ENCODE results near the gene CHST12.

CHST12 gene

DNA sequence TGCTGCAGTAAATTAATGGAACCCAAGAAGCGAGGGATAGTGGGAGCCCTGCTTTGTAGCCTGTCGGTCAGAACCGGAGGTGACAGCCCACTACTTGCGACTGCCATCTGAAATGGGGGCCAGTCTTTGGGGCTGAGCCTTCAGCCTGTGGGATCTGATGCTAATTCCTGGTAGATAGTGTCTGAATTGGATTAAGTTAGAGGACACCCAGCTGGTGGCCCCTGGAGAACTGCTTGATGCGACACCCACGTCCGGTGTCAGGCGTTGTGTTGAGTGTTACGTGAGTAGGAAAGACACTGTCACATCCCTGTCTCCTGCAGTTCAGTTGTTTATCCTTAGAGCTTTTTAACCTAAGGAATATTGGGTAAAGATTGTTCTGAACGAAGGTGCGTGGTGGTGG is 43.8 kb upstream of the CHST12 start:
- H3K79me2 ChIP-seq (ENCODE audit: control insufficient read depth, insufficient read depth, low read length, poor library complexity): peaks cover 35% of the 10 kb centered on the region
- DNase-seq: no peak
- no peaks in the 10 kb centered on the region for H3K27me3 ChIP-seq (ENCODE audit: insufficient read depth, low read length)
- H3K4me1 ChIP-seq (ENCODE audit: control insufficient read depth in 1 of 2, insufficient read depth in 2 of 2, low read length in 2 of 2): peaks cover 2 to 3% of the 10 kb centered on the region in 2 experiments
- no peak overlapping the region for H3K4me2 ChIP-seq (ENCODE audit: low read length)
- H3K79me1 ChIP-seq (ENCODE audit: low read length): peaks cover 8% of the 10 kb centered on the region
- no peak overlapping the region for H3K14ac ChIP-seq (ENCODE audit: low read length)
- H4K12ac ChIP-seq (ENCODE audit: low read depth, low read length): no peak overlapping the region
- H3K9me3 ChIP-seq (ENCODE audit: insufficient read depth, low read depth, low read length): peaks cover 4% of the 10 kb centered on the region
- no peak overlapping the region for H3K9ac ChIP-seq (ENCODE audit: low read length)
- no peak overlapping the region for H4K91ac ChIP-seq (ENCODE audit: low read depth, low read length)
- H2AFZ ChIP-seq (ENCODE audit: insufficient read depth, low read length, poor library complexity): peak overlapping the region; percentile 26
- H2AK5ac ChIP-seq (ENCODE audit: low read length): no peak overlapping the region
- H3K4ac ChIP-seq (ENCODE audit: low read depth, low read length): peak overlapping the region; percentile 93
- no peak overlapping the region for H2BK12ac ChIP-seq (ENCODE audit: low read length)
- no CpG with 5 or more reads among the region's 11 CpGs for WGBS (ENCODE audit: extremely low coverage, insufficient coverage, insufficient read length)
- no peak overlapping the region for H4K8ac ChIP-seq (ENCODE audit: low read depth, low read length)
- peaks cover 44 to 46% of the 10 kb centered on the region in 2 experiments for H3K36me3 ChIP-seq (ENCODE audit: control insufficient read depth in 1 of 2, insufficient read depth in 2 of 2, low read length in 2 of 2)
- H2BK5ac ChIP-seq (ENCODE audit: low read depth, low read length, poor library complexity): no peak overlapping the region
- H3K27ac ChIP-seq (ENCODE audit: low read depth, low read length): no peak overlapping the region
- no peak overlapping the region for H3K18ac ChIP-seq (ENCODE audit: low read length)
- H2BK120ac ChIP-seq (ENCODE audit: insufficient read depth, low read length, poor library complexity): no peak overlapping the region
- H3K23ac ChIP-seq (ENCODE audit: low read length): no peak overlapping the region
- no peak overlapping the region for H3K4me3 ChIP-seq (ENCODE audit: low read depth, low read length)

DNA sequence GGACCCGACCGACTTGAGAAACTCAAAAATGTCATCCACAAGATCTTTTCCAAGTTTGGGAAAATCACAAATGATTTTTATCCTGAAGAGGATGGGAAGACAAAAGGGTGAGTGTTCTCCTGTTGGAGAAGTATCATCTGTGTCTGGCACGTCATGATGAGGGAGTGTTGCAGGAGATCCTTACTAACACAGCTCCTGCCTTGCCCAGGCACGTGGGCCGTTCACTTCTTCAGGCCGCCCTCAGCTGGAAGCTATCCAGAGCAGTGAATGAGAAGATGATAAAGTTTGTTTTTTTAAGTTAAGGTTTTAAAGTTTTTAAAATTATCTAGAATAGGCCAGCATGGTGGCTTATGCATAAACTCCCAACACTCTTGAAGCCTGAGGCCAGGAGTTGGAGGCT is 42.6 kb upstream of the CHST12 start:
- H2BK12ac ChIP-seq (ENCODE audit: low read length): no peak overlapping the region
- no peak overlapping the region for H3K4ac ChIP-seq (ENCODE audit: low read depth, low read length)
- H3K4me1 ChIP-seq (ENCODE audit: control insufficient read depth in 1 of 2, insufficient read depth in 2 of 2, low read length in 2 of 2): no peaks in the 10 kb centered on the region
- no peak overlapping the region for H3K9ac ChIP-seq (ENCODE audit: low read length)
- H3K4me3 ChIP-seq (ENCODE audit: low read depth, low read length): no peak overlapping the region
- no peak for DNase-seq
- no peak overlapping the region for H4K12ac ChIP-seq (ENCODE audit: low read depth, low read length)
- H3K36me3 ChIP-seq (ENCODE audit: control insufficient read depth in 1 of 2, insufficient read depth in 2 of 2, low read length in 2 of 2): peaks cover 54 to 57% of the 10 kb centered on the region in 2 experiments
- no peak overlapping the region for H3K23ac ChIP-seq (ENCODE audit: low read length)
- no peak overlapping the region for H3K27ac ChIP-seq (ENCODE audit: low read depth, low read length)
- H3K9me3 ChIP-seq (ENCODE audit: insufficient read depth, low read depth, low read length): peaks cover 4% of the 10 kb centered on the region
- WGBS (ENCODE audit: extremely low coverage, insufficient coverage, insufficient read length): no CpG with 5 or more reads among the region's 6 CpGs
- H2AFZ ChIP-seq (ENCODE audit: insufficient read depth, low read length, poor library complexity): no peak overlapping the region
- H3K18ac ChIP-seq (ENCODE audit: low read length): no peak overlapping the region
- no peak overlapping the region for H2BK5ac ChIP-seq (ENCODE audit: low read depth, low read length, poor library complexity)
- no peaks in the 10 kb centered on the region for H3K79me1 ChIP-seq (ENCODE audit: low read length)
- H4K91ac ChIP-seq (ENCODE audit: low read depth, low read length): no peak overlapping the region
- no peak overlapping the region for H3K14ac ChIP-seq (ENCODE audit: low read length)
- no peak overlapping the region for H3K4me2 ChIP-seq (ENCODE audit: low read length)
- H2BK120ac ChIP-seq (ENCODE audit: insufficient read depth, low read length, poor library complexity): no peak overlapping the region
- H4K8ac ChIP-seq (ENCODE audit: low read depth, low read length): no peak overlapping the region
- no peaks in the 10 kb centered on the region for H3K27me3 ChIP-seq (ENCODE audit: insufficient read depth, low read length)
- H3K79me2 ChIP-seq (ENCODE audit: control insufficient read depth, insufficient read depth, low read length, poor library complexity): peaks cover 24% of the 10 kb centered on the region
- no peak overlapping the region for H2AK5ac ChIP-seq (ENCODE audit: low read length)

DNA sequence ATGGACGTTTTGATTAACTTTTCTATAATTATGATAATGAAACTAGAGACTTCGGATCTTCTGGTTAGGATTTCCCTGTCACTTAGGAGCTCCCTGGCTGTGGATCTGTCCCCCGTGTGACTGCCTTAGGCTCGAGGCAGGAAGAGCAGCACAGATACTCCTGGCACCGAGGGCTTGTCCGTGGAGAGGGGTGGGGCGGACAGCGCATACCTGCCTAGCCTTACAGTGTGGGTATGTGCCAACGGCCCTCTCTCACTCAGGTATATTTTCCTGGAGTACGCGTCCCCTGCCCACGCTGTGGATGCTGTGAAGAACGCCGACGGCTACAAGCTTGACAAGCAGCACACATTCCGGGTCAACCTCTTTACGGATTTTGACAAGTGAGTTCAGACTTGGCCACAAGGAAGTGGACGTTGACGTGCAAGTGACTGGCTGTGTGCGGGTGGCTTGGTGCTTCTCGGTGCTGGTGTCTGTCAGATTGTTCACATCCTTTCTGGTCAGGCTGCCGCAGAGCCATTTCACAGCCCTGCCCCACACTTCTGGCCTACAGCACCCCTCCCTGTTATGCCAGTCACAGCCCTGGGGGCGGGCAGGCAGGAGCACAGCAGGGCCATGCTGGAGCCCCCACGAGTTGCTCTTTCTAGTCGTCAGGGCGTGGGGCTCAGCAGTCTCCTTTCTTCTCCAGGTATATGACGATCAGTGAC is 40.9 kb upstream of the CHST12 start:
- Histone ChIP-seq H3K4me1 (ENCODE audit: control insufficient read depth in 1 of 2, insufficient read depth in 2 of 2, low read length in 2 of 2) (no peaks in the 10 kb centered on the region), H3K4me2 (ENCODE audit: low read length) (no peak overlapping the region), H2AFZ (ENCODE audit: insufficient read depth, low read length, poor library complexity) (no peak overlapping the region), H3K36me3 (ENCODE audit: control insufficient read depth in 1 of 2, insufficient read depth in 2 of 2, low read length in 2 of 2) (peaks cover 66 to 67% of the 10 kb centered on the region in 2 experiments), H3K14ac (ENCODE audit: low read length) (no peak overlapping the region), H4K91ac (ENCODE audit: low read depth, low read length) (no peak overlapping the region), H3K79me1 (ENCODE audit: low read length) (no peaks in the 10 kb centered on the region), H3K18ac (ENCODE audit: low read length) (no peak overlapping the region), H3K27me3 (ENCODE audit: insufficient read depth, low read length) (no peaks in the 10 kb centered on the region), H4K8ac (ENCODE audit: low read depth, low read length) (no peak overlapping the region), H2AK5ac (ENCODE audit: low read length) (no peak overlapping the region), H3K4me3 (ENCODE audit: low read depth, low read length) (no peak overlapping the region), H3K9ac (ENCODE audit: low read length) (no peak overlapping the region), H4K12ac (ENCODE audit: low read depth, low read length) (no peak overlapping the region), H3K27ac (ENCODE audit: low read depth, low read length) (no peak overlapping the region), H2BK12ac (ENCODE audit: low read length) (no peak overlapping the region), H3K79me2 (ENCODE audit: control insufficient read depth, insufficient read depth, low read length, poor library complexity) (peaks cover 18% of the 10 kb centered on the region), H3K9me3 (ENCODE audit: insufficient read depth, low read depth, low read length) (peaks cover 4% of the 10 kb centered on the region), H3K23ac (ENCODE audit: low read length) (no peak overlapping the region), H2BK5ac (ENCODE audit: low read depth, low read length, poor library complexity) (no peak overlapping the region), H2BK120ac (ENCODE audit: insufficient read depth, low read length, poor library complexity) (no peak overlapping the region), H3K4ac (ENCODE audit: low read depth, low read length) (no peak overlapping the region)
- no peak for DNase-seq
- no CpG with 5 or more reads among the region's 27 CpGs for WGBS (ENCODE audit: extremely low coverage, insufficient coverage, insufficient read length)

DNA sequence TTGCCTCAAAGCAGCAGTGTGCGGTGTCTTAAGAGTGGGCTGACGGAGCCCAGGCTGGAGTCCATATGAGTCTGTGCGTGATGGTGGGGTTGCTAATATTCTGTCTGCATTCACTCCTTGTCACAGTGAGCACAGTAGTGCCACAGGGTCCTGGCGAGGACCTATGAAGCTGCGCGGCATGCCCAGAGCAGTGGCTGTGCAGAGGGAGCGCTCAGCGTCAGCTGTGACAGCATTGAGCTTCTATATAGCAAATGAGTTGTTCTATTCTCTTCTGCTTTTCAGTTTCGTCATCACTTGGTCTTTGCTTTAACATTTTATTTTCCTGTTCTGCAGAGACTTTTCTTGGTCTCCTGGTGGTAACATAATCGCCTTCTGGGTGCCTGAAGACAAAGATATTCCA is 34.3 kb upstream of the CHST12 start:
- H3K27ac ChIP-seq (ENCODE audit: low read depth, low read length): no peak overlapping the region
- no peak overlapping the region for H4K91ac ChIP-seq (ENCODE audit: low read depth, low read length)
- no peak overlapping the region for H2BK5ac ChIP-seq (ENCODE audit: low read depth, low read length, poor library complexity)
- H3K4me1 ChIP-seq (ENCODE audit: control insufficient read depth in 1 of 2, insufficient read depth in 2 of 2, low read length in 2 of 2): no peaks in the 10 kb centered on the region
- no peak overlapping the region for H3K18ac ChIP-seq (ENCODE audit: low read length)
- H3K9ac ChIP-seq (ENCODE audit: low read length): no peak overlapping the region
- WGBS (ENCODE audit: extremely low coverage, insufficient coverage, insufficient read length): no CpG with 5 or more reads among the region's 10 CpGs
- H3K4ac ChIP-seq (ENCODE audit: low read depth, low read length): no peak overlapping the region
- H3K36me3 ChIP-seq (ENCODE audit: control insufficient read depth in 1 of 2, insufficient read depth in 2 of 2, low read length in 2 of 2): peaks cover 82 to 93% of the 10 kb centered on the region in 2 experiments
- no peak overlapping the region for H2BK12ac ChIP-seq (ENCODE audit: low read length)
- H3K79me2 ChIP-seq (ENCODE audit: control insufficient read depth, insufficient read depth, low read length, poor library complexity): no peaks in the 10 kb centered on the region
- no peaks in the 10 kb centered on the region for H3K79me1 ChIP-seq (ENCODE audit: low read length)
- no peak overlapping the region for H4K8ac ChIP-seq (ENCODE audit: low read depth, low read length)
- no peak overlapping the region for H3K4me2 ChIP-seq (ENCODE audit: low read length)
- H3K14ac ChIP-seq (ENCODE audit: low read length): no peak overlapping the region
- H2AK5ac ChIP-seq (ENCODE audit: low read length): no peak overlapping the region
- H2BK120ac ChIP-seq (ENCODE audit: insufficient read depth, low read length, poor library complexity): no peak overlapping the region
- no peak overlapping the region for H3K23ac ChIP-seq (ENCODE audit: low read length)
- no peak overlapping the region for H4K12ac ChIP-seq (ENCODE audit: low read depth, low read length)
- no peak for DNase-seq
- no peak overlapping the region for H2AFZ ChIP-seq (ENCODE audit: insufficient read depth, low read length, poor library complexity)
- H3K4me3 ChIP-seq (ENCODE audit: low read depth, low read length): no peak overlapping the region
- H3K9me3 ChIP-seq (ENCODE audit: insufficient read depth, low read depth, low read length): no peaks in the 10 kb centered on the region
- H3K27me3 ChIP-seq (ENCODE audit: insufficient read depth, low read length): no peaks in the 10 kb centered on the region

Data from trophoblast cell (in vitro differentiated cells and primary cell).